Uterus (tissue), 2 donors: Measurements from ENCODE around the gene GPR21.

Experiments used
- POLR2A ChIP-seq, 2 donors: fragments of 450-650 bp; IDR thresholded peaks; one replicate each; pipeline ENCODE4 v1.6.1; 2016; ENCODE audit warnings: antibody characterized with exemption in 2 of 2, mild to moderate bottlenecking in 1 of 2, moderate library complexity in 1 of 2
- TF ChIP-seq, protein P1 (sequence below), 4 experiments: fragments of 200-600 bp in 2 of 4; fragments of 450-650 bp in 2 of 4; sonication (generic) in 2 of 4; IDR thresholded peaks; one replicate each; pipeline ENCODE4 v1.5.1; 2016 to 2019; ENCODE audit warnings: antibody characterized with exemption in 4 of 4, mild to moderate bottlenecking in 2 of 4, moderate library complexity in 1 of 4

DNA sequence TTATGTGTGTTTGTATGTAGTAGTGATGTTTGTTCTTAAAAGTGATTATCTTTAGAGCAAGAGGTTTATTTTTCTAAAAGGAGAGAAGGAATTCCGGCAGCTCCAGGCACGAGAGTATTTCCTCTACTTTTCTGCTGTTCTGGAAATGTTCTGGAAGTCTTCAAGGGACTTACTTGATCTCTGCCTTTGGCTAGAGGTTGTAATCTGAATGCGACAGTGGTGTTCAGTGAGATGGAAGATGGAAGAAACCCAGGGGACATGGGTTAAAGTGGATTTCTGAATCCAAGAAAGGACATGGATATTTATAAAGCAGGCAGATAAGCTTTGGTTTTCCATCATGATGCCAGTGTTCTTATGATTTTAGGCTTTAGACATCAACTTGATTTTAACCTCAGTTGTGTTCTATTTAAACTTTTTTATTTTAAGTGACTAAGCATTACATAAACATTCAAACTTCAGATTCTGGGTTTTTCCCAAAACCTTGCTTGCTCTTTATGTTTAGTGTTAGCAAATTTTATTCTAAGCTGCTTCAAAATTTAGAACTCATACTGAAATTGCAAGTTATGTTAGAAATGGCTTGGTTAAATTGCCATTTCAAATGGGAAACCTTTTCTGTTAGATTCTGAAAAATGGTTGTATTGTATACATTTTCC lies 3.6 kb downstream of the GPR21 start:
- TF ChIP-seq, protein P1, sequence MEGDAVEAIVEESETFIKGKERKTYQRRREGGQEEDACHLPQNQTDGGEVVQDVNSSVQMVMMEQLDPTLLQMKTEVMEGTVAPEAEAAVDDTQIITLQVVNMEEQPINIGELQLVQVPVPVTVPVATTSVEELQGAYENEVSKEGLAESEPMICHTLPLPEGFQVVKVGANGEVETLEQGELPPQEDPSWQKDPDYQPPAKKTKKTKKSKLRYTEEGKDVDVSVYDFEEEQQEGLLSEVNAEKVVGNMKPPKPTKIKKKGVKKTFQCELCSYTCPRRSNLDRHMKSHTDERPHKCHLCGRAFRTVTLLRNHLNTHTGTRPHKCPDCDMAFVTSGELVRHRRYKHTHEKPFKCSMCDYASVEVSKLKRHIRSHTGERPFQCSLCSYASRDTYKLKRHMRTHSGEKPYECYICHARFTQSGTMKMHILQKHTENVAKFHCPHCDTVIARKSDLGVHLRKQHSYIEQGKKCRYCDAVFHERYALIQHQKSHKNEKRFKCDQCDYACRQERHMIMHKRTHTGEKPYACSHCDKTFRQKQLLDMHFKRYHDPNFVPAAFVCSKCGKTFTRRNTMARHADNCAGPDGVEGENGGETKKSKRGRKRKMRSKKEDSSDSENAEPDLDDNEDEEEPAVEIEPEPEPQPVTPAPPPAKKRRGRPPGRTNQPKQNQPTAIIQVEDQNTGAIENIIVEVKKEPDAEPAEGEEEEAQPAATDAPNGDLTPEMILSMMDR (IDR thresholded peaks at IDR 0.05), result no peak
- TF ChIP-seq POLR2A (IDR thresholded peaks at IDR 0.05), result no peak
